Omental fat pad (tissue), 4 donors: ENCODE results near the gene SORCS1. TPM values are rescaled to one million over a fixed set of nuclear protein-coding genes. Genes with fewer than 3 reads are reported as not detected.

Experiments used
- ATAC-seq: fragments of 150-250 bp; one replicate; pipeline ENCODE4 v1.9.1; 2016; ENCODE audit warnings: mild to moderate bottlenecking, moderate library complexity; ENCODE audit not compliant: low FRiP score
- DNase-seq: peaks from one replicate; pipeline ENCODE4 v3.0.0-alpha.2; 2019; ENCODE audit warnings: low spot score
- total RNA-seq, 4 donors: library from RNA; depleted of rRNA; stranded (reverse); fragments of >200 nt; gene quantifications; one replicate each; pipeline ENCODE4 v1.1.0, GENCODE V29; 2016
- TF ChIP-seq, protein P1 (sequence below), 3 donors: fragments of 450-650 bp; IDR thresholded peaks; one replicate each; pipeline ENCODE4 v1.5.1; 2016 to 2017; ENCODE audit warnings: antibody characterized with exemption in 3 of 3, mild to moderate bottlenecking in 3 of 3, moderate library complexity in 2 of 3

Gene SORCS1
- total RNA-seq, 4 donors from 2014 or later: 0.09 to 1.3 (median 0.37) TPM

GRCh38 chr10:106648534-106649481 lies 515.7 kb downstream of the SORCS1 start:
- ATAC-seq: no peak
- TF ChIP-seq, protein P1, sequence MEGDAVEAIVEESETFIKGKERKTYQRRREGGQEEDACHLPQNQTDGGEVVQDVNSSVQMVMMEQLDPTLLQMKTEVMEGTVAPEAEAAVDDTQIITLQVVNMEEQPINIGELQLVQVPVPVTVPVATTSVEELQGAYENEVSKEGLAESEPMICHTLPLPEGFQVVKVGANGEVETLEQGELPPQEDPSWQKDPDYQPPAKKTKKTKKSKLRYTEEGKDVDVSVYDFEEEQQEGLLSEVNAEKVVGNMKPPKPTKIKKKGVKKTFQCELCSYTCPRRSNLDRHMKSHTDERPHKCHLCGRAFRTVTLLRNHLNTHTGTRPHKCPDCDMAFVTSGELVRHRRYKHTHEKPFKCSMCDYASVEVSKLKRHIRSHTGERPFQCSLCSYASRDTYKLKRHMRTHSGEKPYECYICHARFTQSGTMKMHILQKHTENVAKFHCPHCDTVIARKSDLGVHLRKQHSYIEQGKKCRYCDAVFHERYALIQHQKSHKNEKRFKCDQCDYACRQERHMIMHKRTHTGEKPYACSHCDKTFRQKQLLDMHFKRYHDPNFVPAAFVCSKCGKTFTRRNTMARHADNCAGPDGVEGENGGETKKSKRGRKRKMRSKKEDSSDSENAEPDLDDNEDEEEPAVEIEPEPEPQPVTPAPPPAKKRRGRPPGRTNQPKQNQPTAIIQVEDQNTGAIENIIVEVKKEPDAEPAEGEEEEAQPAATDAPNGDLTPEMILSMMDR (IDR thresholded peaks at IDR 0.05): no peak
- DNase-seq: no peak

GRCh38 chr10:106643473-106643872 lies 521.0 kb downstream of the SORCS1 start:
- DNase-seq: no peak
- TF ChIP-seq, protein P1 (IDR thresholded peaks at IDR 0.05): no peak
- ATAC-seq: no peak

DNA sequence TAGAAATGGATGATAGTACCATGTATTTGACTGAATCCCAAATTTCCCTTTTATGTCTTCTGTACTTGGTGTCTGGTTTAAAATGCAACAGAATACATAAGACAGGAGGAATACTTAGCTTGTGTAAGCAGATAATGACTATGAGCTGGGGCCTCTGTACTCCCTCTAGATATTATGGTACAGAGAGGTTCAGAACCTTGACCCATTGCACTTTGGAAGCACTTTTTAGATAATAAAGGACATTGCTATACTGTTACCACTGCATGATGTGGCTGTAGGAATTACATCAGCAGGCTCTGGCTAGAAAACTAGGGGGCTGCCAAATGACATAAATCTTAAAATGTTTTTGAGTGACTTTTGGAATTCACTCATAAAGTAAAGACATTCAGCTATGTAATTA lies 526.6 kb downstream of the SORCS1 start:
- DNase-seq (no peak), ATAC-seq (no peak)
- TF ChIP-seq, protein P1 (IDR thresholded peaks at IDR 0.05): no peak

DNA sequence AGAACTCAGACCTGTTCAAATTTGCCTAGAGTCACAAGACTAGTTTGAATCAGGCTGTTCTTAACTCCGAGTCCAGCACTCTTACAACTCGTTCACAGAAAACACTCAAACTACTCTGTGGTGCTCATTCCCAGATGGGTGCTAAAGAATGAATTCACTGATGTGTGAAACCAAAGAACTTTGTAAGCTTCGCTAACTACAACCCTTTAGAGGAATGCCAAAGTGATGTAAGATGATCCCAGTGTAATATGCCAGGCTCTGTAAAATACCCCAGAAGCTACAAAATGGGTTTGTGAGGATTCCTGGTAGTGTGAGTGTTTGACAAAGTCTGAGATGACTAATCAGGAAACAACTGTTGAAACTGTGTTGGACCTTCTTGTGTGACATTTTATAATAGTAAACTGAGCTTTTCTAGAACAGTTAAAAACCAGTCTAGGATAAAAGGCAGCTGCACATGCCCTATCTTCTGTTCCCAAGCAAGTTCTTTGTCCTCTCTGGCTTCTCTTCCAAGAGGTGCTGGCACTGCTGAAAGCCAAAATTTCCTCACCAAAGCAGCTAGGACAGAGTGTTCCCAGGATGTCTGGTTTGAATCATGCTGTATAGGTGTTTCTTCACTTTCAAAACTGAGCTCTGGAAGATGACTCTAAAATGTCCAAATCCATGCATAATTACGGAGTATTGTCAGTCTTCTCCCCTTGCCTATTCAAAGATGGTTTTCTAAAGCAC lies 527.6 kb downstream of the SORCS1 start:
- DNase-seq (no peak), ATAC-seq (no peak)
- TF ChIP-seq, protein P1 (IDR thresholded peaks at IDR 0.05): no peak

DNA sequence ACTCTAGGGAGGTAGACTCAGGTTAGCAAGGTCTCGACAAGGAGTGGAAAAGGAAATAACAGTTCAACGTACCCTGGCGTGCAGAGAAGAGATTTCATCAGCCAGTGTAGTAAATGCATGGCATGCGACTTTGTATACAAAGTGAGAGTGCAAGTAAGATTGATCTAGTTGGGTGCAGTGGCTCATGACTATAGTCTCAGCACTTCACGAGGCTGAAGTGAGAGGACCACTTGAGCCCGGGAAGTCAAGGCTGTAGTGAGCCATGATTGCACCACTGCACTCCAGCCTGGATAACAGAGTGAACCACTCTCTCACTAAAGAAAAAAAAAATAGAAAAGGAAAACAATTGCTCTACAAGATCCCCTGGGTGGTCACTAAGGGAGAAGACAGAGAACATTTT lies 528.6 kb downstream of the SORCS1 start:
- DNase-seq (no peak), ATAC-seq (no peak)
- TF ChIP-seq, protein P1 (IDR thresholded peaks at IDR 0.05): no peak

DNA sequence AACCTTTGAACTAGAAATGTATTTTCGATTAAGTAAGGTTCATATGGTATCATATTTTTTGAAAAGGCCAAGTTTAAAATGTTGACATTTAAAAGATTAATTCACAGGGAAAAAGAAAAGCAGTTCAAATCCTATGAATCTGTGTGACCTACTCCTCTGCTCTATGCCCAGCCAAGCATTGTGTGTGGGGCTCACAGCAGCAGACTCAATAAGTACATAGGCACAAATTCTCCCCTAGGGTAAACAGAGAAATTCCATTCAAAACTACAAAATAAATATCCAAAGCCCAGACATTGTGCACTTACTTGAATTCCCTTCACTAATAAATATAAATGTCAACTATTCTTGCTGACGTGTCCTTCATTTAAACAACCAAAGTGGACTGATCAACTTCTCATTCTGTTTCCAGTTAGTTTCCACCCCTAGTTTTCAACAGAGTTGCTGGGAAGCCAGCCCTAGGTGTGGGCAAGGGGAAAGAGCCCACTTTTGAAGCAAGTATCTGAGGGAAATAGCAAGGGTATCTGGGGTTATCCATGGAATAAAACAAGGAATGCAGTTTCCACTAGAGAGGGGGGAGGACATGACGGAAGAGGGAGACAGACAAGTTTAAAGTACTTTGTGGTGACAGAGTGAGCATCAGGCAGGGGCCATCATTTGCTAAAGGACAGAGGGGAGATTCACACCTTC lies 533.3 kb downstream of the SORCS1 start:
- TF ChIP-seq, protein P1 (IDR thresholded peaks at IDR 0.05): no peak
- ATAC-seq (no peak), DNase-seq (no peak)
